Measurements from ENCODE around the gene NOL3. TPM values are rescaled to one million over a fixed set of nuclear protein-coding genes. Genes with fewer than 3 reads are reported as not detected.

NOL3 gene
- total and polyA plus RNA-seq, 7 experiments from 2014 or later, result 0.89 to 66.0 (median 1.8) TPM; not detected in 2

- no peaks in the 10 kb centered on the region for H3K9me3 ChIP-seq (ENCODE audit: control insufficient read depth in 2 of 3, low read length in 3 of 3)
- peak overlapping the region; percentile 72 for H3K4me3 ChIP-seq (ENCODE audit: low read length)
- H3K27me3 ChIP-seq (ENCODE audit: control insufficient read depth in 2 of 2, insufficient read depth in 2 of 2, low read length in 2 of 2), result no peaks in the 10 kb centered on the region
- intact Hi-C loops (cut with micrococcal nuclease), result loop anchor here (1.0 to 2.0 kb wide), 6 partner anchors 10 to 288 kb away; partner anchors contain the start of genes TMEM208 (in 2 of the 2), ATP6V0D1 (in 1 of the 2), FHOD1 (in 1 of the 2) and MATCAP1 (in 1 of the 2)
- H3K36me3 ChIP-seq (ENCODE audit: control insufficient read depth in 2 of 3, insufficient read depth in 3 of 3, low read length in 3 of 3), result peaks cover 7 to 42% (median 23%) of the 10 kb centered on the region in 3 experiments
- DNase-seq, result no peak
- no peaks in the 10 kb centered on the region for H3K9me3 Mint-ChIP-seq
- peaks cover 0 to 3% (median 0%) of the 10 kb centered on the region in 5 donors for H3K27me3 Mint-ChIP-seq
- H3K27ac ChIP-seq (ENCODE audit: low read depth, low read length), result peak overlapping the region; percentile 94
- peaks cover 22 to 50% (median 46%) of the 10 kb centered on the region in 7 donors for H3K4me1 Mint-ChIP-seq
- ChIA-PET CTCF (interaction anchor here (0.6 kb wide), 2 partner anchors 56 to 636 kb away, joined by 3 read pairs; partner anchors contain the start of gene SLC9A5), POLR2A (interaction anchor here (0.8 to 1.9 kb wide), 5 partner anchors 10 to 34 kb away, joined by 3 to 7 read pairs (median 5); partner anchors contain the start of genes FBXL8, MATCAP1, TMEM208 and TRADD)
- H3K36me3 Mint-ChIP-seq, result peaks cover 5 to 24% (median 10%) of the 10 kb centered on the region in 5 donors
- peak overlapping the region; percentile 41 to 93 (median 84) for H3K27ac Mint-ChIP-seq
- H3K4me3 Mint-ChIP-seq, result peak overlapping the region; percentile 83 to 93 (median 92)
- peaks cover 22 to 26% of the 10 kb centered on the region in 2 donors for H3K4me1 ChIP-seq (ENCODE audit: control insufficient read depth in 2 of 2, insufficient read depth in 2 of 2, low read length in 2 of 2)
- ATAC-seq, result no peak
These were observed 22.5 kb downstream of the NOL3 start for GRCh38 chr16:67192781-67193361.

- intact Hi-C loops (cut with micrococcal nuclease), result loop anchor here in 1 of 2 donors (2.0 kb wide), 1 partner anchor 51 kb away; no protein-coding TSS in a partner anchor
- Histone ChIP-seq H3K27ac (ENCODE audit: low read depth, low read length) (peak overlapping the region; percentile 94), H3K9me3 (ENCODE audit: control insufficient read depth in 2 of 3, low read length in 3 of 3) (no peaks in the 10 kb centered on the region), H3K27me3 (ENCODE audit: control insufficient read depth in 2 of 2, insufficient read depth in 2 of 2, low read length in 2 of 2) (no peaks in the 10 kb centered on the region), H3K4me3 (ENCODE audit: low read length) (peak overlapping the region; percentile 72), H3K4me1 (ENCODE audit: control insufficient read depth in 2 of 2, insufficient read depth in 2 of 2, low read length in 2 of 2) (peaks cover 22 to 26% of the 10 kb centered on the region in 2 donors), H3K36me3 (ENCODE audit: control insufficient read depth in 2 of 3, insufficient read depth in 3 of 3, low read length in 3 of 3) (peaks cover 7 to 49% (median 23%) of the 10 kb centered on the region in 3 experiments)
- no peaks in the 10 kb centered on the region for H3K9me3 Mint-ChIP-seq
- no peaks in the 10 kb centered on the region for H3K27me3 Mint-ChIP-seq
- no peak for DNase-seq
- H3K36me3 Mint-ChIP-seq, result peaks cover 5 to 24% (median 10%) of the 10 kb centered on the region in 5 donors
- peak overlapping the region; percentile 83 to 93 (median 92) for H3K4me3 Mint-ChIP-seq
- POLR2A ChIA-PET, result interaction anchor here (0.8 to 1.9 kb wide), 4 partner anchors 9 to 33 kb away, joined by 3 to 5 read pairs (median 4); partner anchors contain the start of genes MATCAP1 and TMEM208
- H3K4me1 Mint-ChIP-seq, result peaks cover 22 to 55% (median 46%) of the 10 kb centered on the region in 7 donors
- CTCF ChIA-PET, result interaction anchor here (0.6 to 0.8 kb wide), 3 partner anchors 8 to 636 kb away, joined by 3 read pairs; no protein-coding TSS in a partner anchor
- ATAC-seq, result no peak
- peak overlapping the region; percentile 31 to 93 (median 61) for H3K27ac Mint-ChIP-seq
These were observed 23.2 kb downstream of the NOL3 start for GRCh38 chr16:67193536-67193935.

- DNase-seq (no peak), ATAC-seq (no peak)
- Histone ChIP-seq H3K27ac (ENCODE audit: low read depth, low read length) (peak overlapping the region; percentile 94), H3K27me3 (ENCODE audit: control insufficient read depth in 2 of 2, insufficient read depth in 2 of 2, low read length in 2 of 2) (no peaks in the 10 kb centered on the region), H3K9me3 (ENCODE audit: control insufficient read depth in 2 of 3, low read length in 3 of 3) (no peaks in the 10 kb centered on the region), H3K4me3 (ENCODE audit: low read length) (no peak overlapping the region), H3K4me1 (ENCODE audit: control insufficient read depth in 2 of 2, insufficient read depth in 2 of 2, low read length in 2 of 2) (peaks cover 22 to 26% of the 10 kb centered on the region in 2 donors), H3K36me3 (ENCODE audit: control insufficient read depth in 2 of 3, insufficient read depth in 3 of 3, low read length in 3 of 3) (peaks cover 7 to 55% (median 23%) of the 10 kb centered on the region in 3 experiments)
- ChIA-PET POLR2A (interaction anchor here (1.2 kb wide), 2 partner anchors 10 to 32 kb away, joined by 3 to 4 read pairs; partner anchors contain the start of gene TMEM208), CTCF (interaction anchor here (0.8 kb wide), 2 partner anchors 8 to 242 kb away, joined by 3 read pairs; no protein-coding TSS in a partner anchor)
- Mint-ChIP-seq H3K36me3 (peaks cover 5 to 24% (median 10%) of the 10 kb centered on the region in 5 donors), H3K4me3 (peak overlapping the region in 9 of 10 donors; percentile 83 to 93 (median 92)), H3K27ac (peak overlapping the region in 7 of 9 donors; percentile 8 to 93 (median 62)), H3K9me3 (no peaks in the 10 kb centered on the region), H3K27me3 (no peaks in the 10 kb centered on the region), H3K4me1 (peaks cover 22 to 55% (median 46%) of the 10 kb centered on the region in 7 donors)
- intact Hi-C loops (cut with micrococcal nuclease), result no loop called here
These were observed 23.9 kb downstream of the NOL3 start for GRCh38 chr16:67194260-67194659.

- DNase-seq (no peak), ATAC-seq (no peak)
- no peak overlapping the region for H3K27ac ChIP-seq (ENCODE audit: low read depth, low read length)
- no peaks in the 10 kb centered on the region for H3K9me3 Mint-ChIP-seq
- peaks cover 7 to 61% (median 23%) of the 10 kb centered on the region in 3 experiments for H3K36me3 ChIP-seq (ENCODE audit: control insufficient read depth in 2 of 3, insufficient read depth in 3 of 3, low read length in 3 of 3)
- H3K9me3 ChIP-seq (ENCODE audit: control insufficient read depth in 2 of 3, low read length in 3 of 3), result no peaks in the 10 kb centered on the region
- POLR2A ChIA-PET, result no interaction called here
- H3K4me3 Mint-ChIP-seq, result peak overlapping the region in 2 of 10 donors; percentile 24
- peaks cover 22 to 26% of the 10 kb centered on the region in 2 donors for H3K4me1 ChIP-seq (ENCODE audit: control insufficient read depth in 2 of 2, insufficient read depth in 2 of 2, low read length in 2 of 2)
- no peaks in the 10 kb centered on the region for H3K27me3 ChIP-seq (ENCODE audit: control insufficient read depth in 2 of 2, insufficient read depth in 2 of 2, low read length in 2 of 2)
- intact Hi-C loops (cut with micrococcal nuclease), result no loop called here
- peak overlapping the region in 4 of 9 donors; percentile 41 to 76 (median 54) for H3K27ac Mint-ChIP-seq
- no peak overlapping the region for H3K4me3 ChIP-seq (ENCODE audit: low read length)
- H3K4me1 Mint-ChIP-seq, result peaks cover 22 to 55% (median 46%) of the 10 kb centered on the region in 7 donors
- peaks cover 5 to 27% (median 10%) of the 10 kb centered on the region in 5 donors for H3K36me3 Mint-ChIP-seq
- CTCF ChIA-PET, result no interaction called here
- H3K27me3 Mint-ChIP-seq, result no peaks in the 10 kb centered on the region
These were observed 25.3 kb downstream of the NOL3 start for GRCh38 chr16:67195676-67196075.

- ATAC-seq (no peak), DNase-seq (no peak)
- no peaks in the 10 kb centered on the region for H3K27me3 Mint-ChIP-seq
- H3K4me3 Mint-ChIP-seq, result no peak overlapping the region
- Histone ChIP-seq H3K27me3 (ENCODE audit: control insufficient read depth in 2 of 2, insufficient read depth in 2 of 2, low read length in 2 of 2) (no peaks in the 10 kb centered on the region), H3K4me3 (ENCODE audit: low read length) (no peak overlapping the region), H3K36me3 (ENCODE audit: control insufficient read depth in 2 of 3, insufficient read depth in 3 of 3, low read length in 3 of 3) (peaks cover 7 to 71% (median 26%) of the 10 kb centered on the region in 3 experiments), H3K9me3 (ENCODE audit: control insufficient read depth in 2 of 3, low read length in 3 of 3) (no peaks in the 10 kb centered on the region), H3K27ac (ENCODE audit: low read depth, low read length) (no peak overlapping the region), H3K4me1 (ENCODE audit: control insufficient read depth in 2 of 2, insufficient read depth in 2 of 2, low read length in 2 of 2) (peaks cover 19% of the 10 kb centered on the region in 2 donors)
- H3K4me1 Mint-ChIP-seq, result peaks cover 22 to 47% (median 38%) of the 10 kb centered on the region in 7 donors
- H3K27ac Mint-ChIP-seq, result peak overlapping the region in 4 of 9 donors; percentile 45 to 69 (median 60)
- no peaks in the 10 kb centered on the region for H3K9me3 Mint-ChIP-seq
- CTCF ChIA-PET, result interaction anchor here (0.6 kb wide), 1 partner anchor 22 kb away, joined by 4 read pairs; no protein-coding TSS in a partner anchor
- peaks cover 5 to 27% (median 10%) of the 10 kb centered on the region in 5 donors for H3K36me3 Mint-ChIP-seq
- intact Hi-C loops (cut with micrococcal nuclease), result no loop called here
- POLR2A ChIA-PET, result interaction anchor here (0.5 to 0.8 kb wide), 2 partner anchors 30 to 409 kb away, joined by 3 to 4 read pairs; no protein-coding TSS in a partner anchor
These were observed 26.5 kb downstream of the NOL3 start for GRCh38 chr16:67196881-67197280.

- peaks cover 5 to 24% (median 10%) of the 10 kb centered on the region in 5 donors for H3K36me3 Mint-ChIP-seq
- POLR2A ChIA-PET, result interaction anchor here (1.3 kb wide), 2 partner anchors 11 to 29 kb away, joined by 5 read pairs; partner anchors contain the start of gene TMEM208
These were observed 27.4 kb downstream of the NOL3 start for GRCh38 chr16:67197704-67198103.

More at GRCh38 chr16:67197704-67198103, 27.4 kb downstream of the NOL3 start:
- Mint-ChIP-seq H3K9me3 (no peaks in the 10 kb centered on the region), H3K27me3 (no peaks in the 10 kb centered on the region), H3K27ac (peak overlapping the region in 2 of 9 donors; percentile 12 to 67), H3K4me3 (no peak overlapping the region), H3K4me1 (peaks cover 17 to 42% (median 33%) of the 10 kb centered on the region in 7 donors)
- peaks cover 15 to 16% of the 10 kb centered on the region in 2 donors for H3K4me1 ChIP-seq (ENCODE audit: control insufficient read depth in 2 of 2, insufficient read depth in 2 of 2, low read length in 2 of 2)
- CTCF ChIA-PET, result interaction anchor here (0.6 to 1.3 kb wide), 3 partner anchors 13 to 245 kb away, joined by 3 to 4 read pairs (median 3); no protein-coding TSS in a partner anchor
- intact Hi-C loops (cut with micrococcal nuclease), result no loop called here
- no peaks in the 10 kb centered on the region for H3K9me3 ChIP-seq (ENCODE audit: control insufficient read depth in 2 of 3, low read length in 3 of 3)
- peaks cover 7 to 80% (median 26%) of the 10 kb centered on the region in 3 experiments for H3K36me3 ChIP-seq (ENCODE audit: control insufficient read depth in 2 of 3, insufficient read depth in 3 of 3, low read length in 3 of 3)
- no peaks in the 10 kb centered on the region for H3K27me3 ChIP-seq (ENCODE audit: control insufficient read depth in 2 of 2, insufficient read depth in 2 of 2, low read length in 2 of 2)
- H3K4me3 ChIP-seq (ENCODE audit: low read length), result no peak overlapping the region
- no peak overlapping the region for H3K27ac ChIP-seq (ENCODE audit: low read depth, low read length)
- DNase-seq (no peak), ATAC-seq (no peak)
